GM19193 (cell line): ENCODE results near the gene UROD.

Experiments used
- POLR2A ChIP-seq: IDR thresholded peaks from 4 replicates; pipeline ENCODE4 v1.6.1; 2011; ENCODE audit not compliant: insufficient read depth, insufficient read length; ENCODE audit errors: extremely low read depth

Gene UROD

DNA sequence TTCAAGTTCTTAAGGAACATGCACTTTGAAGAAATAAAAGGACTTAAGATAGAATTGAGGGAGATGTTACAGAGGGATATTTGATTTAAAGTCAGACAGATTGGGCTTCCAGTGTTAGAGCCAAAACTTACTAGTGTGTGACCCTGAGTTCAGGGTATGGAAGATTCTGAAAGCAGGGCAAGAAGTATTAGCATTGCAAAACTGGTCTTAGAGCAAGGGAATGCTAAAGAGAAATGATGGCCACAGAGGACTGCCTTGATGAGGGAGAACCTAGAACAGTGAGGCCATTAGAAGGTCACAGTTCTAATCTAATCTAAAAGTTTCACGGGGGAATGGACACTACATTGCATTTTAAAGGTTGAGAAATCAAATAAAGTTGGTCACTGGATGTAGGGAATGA, 45.5 kb downstream of the UROD start:
- no peak for TF ChIP-seq POLR2A

DNA sequence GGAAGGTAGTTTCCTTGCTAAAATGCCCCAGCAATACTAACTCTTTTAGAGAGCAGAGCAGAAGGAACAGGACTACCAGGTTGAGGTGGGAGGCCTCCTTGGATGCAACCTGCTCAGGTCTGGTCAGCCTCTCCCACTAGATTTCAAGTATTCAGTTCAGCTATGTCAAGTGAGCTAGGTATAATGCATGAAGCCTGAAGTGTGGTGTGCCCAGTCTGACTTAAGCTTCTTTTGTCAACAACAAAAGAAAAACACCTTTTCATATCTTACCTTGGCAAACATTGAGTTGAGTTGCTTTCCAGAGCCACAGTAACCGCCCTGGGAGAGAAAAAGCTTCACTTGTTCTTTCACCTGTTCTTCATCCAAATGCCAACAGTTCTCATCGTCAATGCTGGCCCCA, 47.8 kb downstream of the UROD start:
- no peak for TF ChIP-seq POLR2A

DNA sequence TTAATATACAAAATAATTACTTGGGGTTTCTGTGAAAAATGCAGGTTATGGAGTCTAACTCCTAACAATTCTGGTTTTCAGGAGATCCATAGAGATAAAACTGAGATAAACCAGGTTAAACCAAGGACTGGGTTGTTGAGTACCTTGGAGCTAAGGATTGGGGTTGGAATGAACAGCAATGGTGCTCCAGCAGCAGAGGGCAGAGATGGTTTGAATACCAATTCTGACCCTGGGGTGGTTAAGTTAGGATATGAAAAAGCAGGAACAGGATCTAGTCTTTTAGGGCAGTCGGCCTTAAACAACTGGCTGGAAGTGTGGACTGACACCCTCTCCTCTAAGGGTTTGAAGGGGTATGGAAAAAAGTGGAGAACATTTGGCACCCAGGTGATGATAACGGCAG, 53.0 kb downstream of the UROD start:
- no peak for TF ChIP-seq POLR2A
